DOHH2 (cell line): Measurements from ENCODE around the gene SHB.

Experiments
- H3F3A ChIP-seq: fragments of 200-600 bp; sonication (generic), shearing (Covaris generic); 2 replicates; pipeline ENCODE4 v1.6.0; 2016; ENCODE audit warnings: antibody characterized with exemption, mild to moderate bottlenecking; ENCODE audit not compliant: control insufficient read depth, insufficient read depth
- H3K27ac ChIP-seq: fragments of 200-600 bp; sonication (generic); 2 replicates; pipeline ENCODE4 v1.5.1; 2014; ENCODE audit warnings: low read depth, mild to moderate bottlenecking, low read length, moderate library complexity
- H3K27me3 ChIP-seq: fragments of 200-600 bp; sonication (generic); 2 replicates; pipeline ENCODE4 v1.6.1; 2014; ENCODE audit warnings: mild to moderate bottlenecking, low read length, mixed read lengths; ENCODE audit not compliant: control insufficient read depth
- H3K36me3 ChIP-seq: fragments of 200-600 bp; sonication (generic); 2 replicates; pipeline ENCODE4 v1.6.1; 2014; ENCODE audit warnings: mild to moderate bottlenecking, low read length, moderate library complexity, mixed read lengths; ENCODE audit not compliant: control insufficient read depth
- H3K4me1 ChIP-seq: fragments of 200-600 bp; sonication (generic); 2 replicates; pipeline ENCODE4 v1.6.1; 2014; ENCODE audit warnings: mild to moderate bottlenecking, low read length, mixed read lengths; ENCODE audit not compliant: control insufficient read depth
- H3K4me2 ChIP-seq: fragments of 200-600 bp; sonication (generic); 2 replicates; pipeline ENCODE4 v1.6.0; 2014; ENCODE audit warnings: mild to moderate bottlenecking, low read length, moderate library complexity
- H3K4me3 ChIP-seq: fragments of 200-600 bp; sonication (generic); 2 replicates; pipeline ENCODE4 v1.5.1; 2014; ENCODE audit warnings: mild to moderate bottlenecking, low read length, mixed read lengths
- H3K79me2 ChIP-seq: fragments of 200-600 bp; sonication (generic); 2 replicates; pipeline ENCODE4 v1.6.1; 2014; ENCODE audit warnings: mild to moderate bottlenecking, low read length, mixed read lengths; ENCODE audit not compliant: control insufficient read depth
- H3K9me2 ChIP-seq: fragments of 200-600 bp; sonication (generic); replicated peaks from 2 replicates; pipeline ENCODE4 v1.6.1; 2014; ENCODE audit warnings: mild to moderate bottlenecking, low read length, mixed read lengths; ENCODE audit not compliant: control insufficient read depth
- H3K9me3 ChIP-seq: fragments of 200-600 bp; sonication (generic); 2 replicates; pipeline ENCODE4 v1.6.1; 2014; ENCODE audit warnings: antibody characterized with exemption, low read length, mixed read lengths; ENCODE audit not compliant: control insufficient read depth, insufficient read depth
- H4K20me1 ChIP-seq: fragments of 200-600 bp; sonication (generic); 2 replicates; pipeline ENCODE4 v1.6.0; 2014; ENCODE audit warnings: low read depth, mild to moderate bottlenecking, antibody characterized with exemption, low read length, moderate library complexity; ENCODE audit not compliant: control insufficient read depth, insufficient read depth
- CTCF ChIP-seq: fragments of 200-600 bp; sonication (generic); IDR thresholded peaks from one replicate; pipeline ENCODE4 v1.5.1; 2014; ENCODE audit warnings: antibody characterized with exemption, mild to moderate bottlenecking, low read depth, low read length; ENCODE audit not compliant: poor library complexity, severe bottlenecking
- EZH2phosphoT487 ChIP-seq: fragments of 200-600 bp; sonication (generic); IDR thresholded peaks from 2 replicates; pipeline ENCODE4 v1.6.1; 2017; ENCODE audit warnings: borderline replicate concordance, mild to moderate bottlenecking, antibody characterized with exemption, low read length, moderate library complexity, mixed read lengths

SHB gene

DNA sequence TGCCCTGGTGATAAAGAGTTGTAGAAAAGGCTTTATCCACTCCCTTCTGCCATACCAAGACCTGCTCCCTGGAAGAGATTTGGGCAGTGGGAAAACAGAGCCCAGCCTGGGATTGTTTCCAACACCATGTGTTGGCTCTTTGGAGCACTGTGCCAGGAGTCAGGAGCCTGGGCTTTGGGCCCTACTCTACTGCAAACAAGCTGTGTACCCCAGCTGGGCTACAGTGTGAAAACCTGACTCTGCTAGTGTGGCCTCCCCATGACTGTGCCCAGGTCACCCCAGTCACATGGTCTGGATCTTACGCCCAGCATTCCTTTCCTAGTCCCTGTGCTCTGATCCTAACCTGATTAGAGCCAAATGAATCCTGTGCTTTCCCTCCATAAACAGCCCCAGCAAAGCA is 39.3 kb upstream of the SHB start:
- Histone ChIP-seq H3K4me1 (no peaks in the 10 kb centered on the region), H3F3A (no peaks in the 10 kb centered on the region)

GRCh38 chr9:38107811-38108304 is 38.8 kb upstream of the SHB start:
- no peaks in the 10 kb centered on the region for H3K36me3 ChIP-seq
- no peaks in the 10 kb centered on the region for H4K20me1 ChIP-seq
- no peak overlapping the region for H3K27ac ChIP-seq
- no peaks in the 10 kb centered on the region for H3F3A ChIP-seq
- no peaks in the 10 kb centered on the region for H3K79me2 ChIP-seq
- no peaks in the 10 kb centered on the region for H3K9me2 ChIP-seq
- no peak overlapping the region for H3K4me3 ChIP-seq
- TF ChIP-seq EZH2phosphoT487 (no peak), CTCF (no peak)
- H3K4me2 ChIP-seq: no peak overlapping the region
- H3K9me3 ChIP-seq: no peaks in the 10 kb centered on the region
- no peaks in the 10 kb centered on the region; the same call in 1 of the 2 replicates for H3K27me3 ChIP-seq
- H3K4me1 ChIP-seq: no peaks in the 10 kb centered on the region

More for the DNA sequence above, 39.3 kb upstream of the SHB start:
- Histone ChIP-seq H3K9me3 (no peaks in the 10 kb centered on the region), H3K9me2 (no peaks in the 10 kb centered on the region), H3K27ac (no peak overlapping the region), H3K79me2 (no peaks in the 10 kb centered on the region), H3K27me3 (no peaks in the 10 kb centered on the region; the same call in 1 of the 2 replicates), H3K36me3 (no peaks in the 10 kb centered on the region), H3K4me2 (no peak overlapping the region), H3K4me3 (no peak overlapping the region), H4K20me1 (no peaks in the 10 kb centered on the region)
- TF ChIP-seq CTCF (no peak), EZH2phosphoT487 (no peak)

DNA sequence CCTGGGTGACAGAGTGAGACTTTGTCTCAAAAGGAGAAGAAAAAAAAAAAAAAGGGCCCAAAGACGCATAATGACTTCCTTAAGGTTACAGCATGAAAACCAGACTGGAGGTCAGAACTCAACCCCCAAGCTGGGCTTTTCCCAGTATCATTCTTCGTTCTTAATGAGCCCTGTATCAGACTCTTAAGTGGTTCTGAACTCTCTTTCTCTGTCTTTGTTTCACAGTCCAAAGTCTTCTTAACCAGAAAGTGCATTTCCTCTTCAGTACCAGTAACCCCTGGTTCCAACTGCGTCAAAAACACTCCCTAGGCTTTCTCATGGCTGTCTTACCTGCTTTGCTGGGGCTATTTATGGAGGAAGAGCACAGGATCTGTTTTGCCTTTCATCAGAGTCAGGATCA is 38.4 kb upstream of the SHB start:
- H3K4me2 ChIP-seq: no peak overlapping the region
- no peaks in the 10 kb centered on the region for H3F3A ChIP-seq
- no peaks in the 10 kb centered on the region for H3K79me2 ChIP-seq
- no peaks in the 10 kb centered on the region for H3K36me3 ChIP-seq
- H3K4me1 ChIP-seq: no peaks in the 10 kb centered on the region
- no peak overlapping the region for H3K4me3 ChIP-seq
- no peak overlapping the region for H3K27ac ChIP-seq
- no peak for TF ChIP-seq CTCF
- no peaks in the 10 kb centered on the region for H3K9me3 ChIP-seq
- no peaks in the 10 kb centered on the region for H4K20me1 ChIP-seq
- H3K27me3 ChIP-seq: no peaks in the 10 kb centered on the region; the same call in 1 of the 2 replicates
- H3K9me2 ChIP-seq: no peaks in the 10 kb centered on the region

DNA sequence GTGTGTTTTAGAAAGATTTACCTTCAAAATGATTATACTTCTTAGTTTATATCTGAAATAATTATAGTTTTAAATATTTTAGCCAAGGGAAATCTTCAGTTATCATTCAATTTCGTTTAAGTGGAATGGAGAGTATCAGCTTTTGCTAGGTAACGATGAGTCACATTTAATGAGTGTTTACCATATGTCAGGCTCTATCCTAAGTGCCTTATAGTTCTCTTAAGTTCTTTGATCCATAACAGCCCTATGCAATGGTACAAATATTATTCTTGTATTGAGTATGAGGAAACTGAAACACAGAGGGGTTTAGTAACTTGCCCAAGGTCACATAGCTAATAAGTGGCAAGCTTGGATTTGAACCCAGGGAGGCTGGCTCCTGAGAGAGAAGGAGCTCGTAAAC is 37.5 kb upstream of the SHB start:
- TF ChIP-seq EZH2phosphoT487 (no peak), CTCF (no peak)
- no peaks in the 10 kb centered on the region for H3K79me2 ChIP-seq
- H3K27me3 ChIP-seq: no peaks in the 10 kb centered on the region; the same call in 1 of the 2 replicates
- no peaks in the 10 kb centered on the region for H3F3A ChIP-seq
- H4K20me1 ChIP-seq: no peaks in the 10 kb centered on the region
- H3K9me3 ChIP-seq: no peaks in the 10 kb centered on the region
- H3K9me2 ChIP-seq: no peaks in the 10 kb centered on the region
- H3K36me3 ChIP-seq: no peaks in the 10 kb centered on the region
- H3K4me3 ChIP-seq: no peak overlapping the region
- H3K4me1 ChIP-seq: no peaks in the 10 kb centered on the region
- no peak overlapping the region for H3K27ac ChIP-seq
- H3K4me2 ChIP-seq: no peak overlapping the region
